C4-2B (cell line): ENCODE results near the gene TBXA2R.

ENCODE experiments used
- ZFX ChIP-seq: fragments of 450-650 bp; IDR thresholded peaks from 2 replicates; pipeline ENCODE4 v1.6.1; 2017
- TF ChIP-seq, protein P1 (sequence below): fragments of 450-650 bp; conservative IDR thresholded peaks from 2 replicates; pipeline ENCODE4 v1.5.1; 2017; ENCODE audit warnings: mild to moderate bottlenecking

- TF ChIP-seq, protein P1, sequence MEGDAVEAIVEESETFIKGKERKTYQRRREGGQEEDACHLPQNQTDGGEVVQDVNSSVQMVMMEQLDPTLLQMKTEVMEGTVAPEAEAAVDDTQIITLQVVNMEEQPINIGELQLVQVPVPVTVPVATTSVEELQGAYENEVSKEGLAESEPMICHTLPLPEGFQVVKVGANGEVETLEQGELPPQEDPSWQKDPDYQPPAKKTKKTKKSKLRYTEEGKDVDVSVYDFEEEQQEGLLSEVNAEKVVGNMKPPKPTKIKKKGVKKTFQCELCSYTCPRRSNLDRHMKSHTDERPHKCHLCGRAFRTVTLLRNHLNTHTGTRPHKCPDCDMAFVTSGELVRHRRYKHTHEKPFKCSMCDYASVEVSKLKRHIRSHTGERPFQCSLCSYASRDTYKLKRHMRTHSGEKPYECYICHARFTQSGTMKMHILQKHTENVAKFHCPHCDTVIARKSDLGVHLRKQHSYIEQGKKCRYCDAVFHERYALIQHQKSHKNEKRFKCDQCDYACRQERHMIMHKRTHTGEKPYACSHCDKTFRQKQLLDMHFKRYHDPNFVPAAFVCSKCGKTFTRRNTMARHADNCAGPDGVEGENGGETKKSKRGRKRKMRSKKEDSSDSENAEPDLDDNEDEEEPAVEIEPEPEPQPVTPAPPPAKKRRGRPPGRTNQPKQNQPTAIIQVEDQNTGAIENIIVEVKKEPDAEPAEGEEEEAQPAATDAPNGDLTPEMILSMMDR, result no peak
- TF ChIP-seq ZFX, result no peak
Measured at GRCh38 chr19:3649888-3650287, 43.2 kb upstream of the TBXA2R start.
